Ishikawa (cell line): Measurements from ENCODE around the gene PTGS1.

ENCODE experiments used
- CEBPB ChIP-seq: IDR thresholded peaks from 2 replicates; pipeline ENCODE4 v1.6.1; 2012
- CREB1 ChIP-seq: IDR thresholded peaks from 2 replicates; pipeline ENCODE4 v1.6.1; 2012; ENCODE audit warnings: low read depth
- EGR1 ChIP-seq: IDR thresholded peaks from 2 replicates; pipeline ENCODE4 v1.6.1; 2012
- EP300 ChIP-seq: IDR thresholded peaks from 2 replicates; pipeline ENCODE4 v1.6.1; 2012; ENCODE audit warnings: borderline replicate concordance
- FOXM1 ChIP-seq: IDR thresholded peaks from 2 replicates; pipeline ENCODE4 v1.6.1; 2012; ENCODE audit warnings: low read depth, borderline replicate concordance
- NFIC ChIP-seq: IDR thresholded peaks from 2 replicates; pipeline ENCODE4 v1.6.1; 2012
- RAD21 ChIP-seq: IDR thresholded peaks from 2 replicates; pipeline ENCODE4 v1.6.1; 2012; ENCODE audit warnings: low read depth
- TAF1 ChIP-seq: IDR thresholded peaks from 2 replicates; pipeline ENCODE4 v1.6.1; 2012; ENCODE audit warnings: low read depth, mild to moderate bottlenecking
- TCF12 ChIP-seq: IDR thresholded peaks from 2 replicates; pipeline ENCODE4 v1.6.1; 2012; ENCODE audit warnings: low read depth
- TEAD4 ChIP-seq: IDR thresholded peaks from 2 replicates; pipeline ENCODE4 v1.6.1; 2012
- YY1 ChIP-seq: IDR thresholded peaks from 2 replicates; pipeline ENCODE4 v1.6.1; 2012; ENCODE audit warnings: low read depth
- ZBTB7A ChIP-seq: IDR thresholded peaks from 2 replicates; pipeline ENCODE4 v1.6.1; 2012; ENCODE audit warnings: low read depth
- TF ChIP-seq, protein P1 (sequence below): IDR thresholded peaks from 2 replicates; pipeline ENCODE4 v1.6.1; 2012
- TF ChIP-seq, protein P2 (sequence below): IDR thresholded peaks from 2 replicates; pipeline ENCODE4 v1.6.1; 2012; ENCODE audit warnings: low read depth, mild to moderate bottlenecking
- TF ChIP-seq, protein P3 (sequence below): IDR thresholded peaks from 2 replicates; pipeline ENCODE4 v1.6.1; 2012

PTGS1 gene

DNA sequence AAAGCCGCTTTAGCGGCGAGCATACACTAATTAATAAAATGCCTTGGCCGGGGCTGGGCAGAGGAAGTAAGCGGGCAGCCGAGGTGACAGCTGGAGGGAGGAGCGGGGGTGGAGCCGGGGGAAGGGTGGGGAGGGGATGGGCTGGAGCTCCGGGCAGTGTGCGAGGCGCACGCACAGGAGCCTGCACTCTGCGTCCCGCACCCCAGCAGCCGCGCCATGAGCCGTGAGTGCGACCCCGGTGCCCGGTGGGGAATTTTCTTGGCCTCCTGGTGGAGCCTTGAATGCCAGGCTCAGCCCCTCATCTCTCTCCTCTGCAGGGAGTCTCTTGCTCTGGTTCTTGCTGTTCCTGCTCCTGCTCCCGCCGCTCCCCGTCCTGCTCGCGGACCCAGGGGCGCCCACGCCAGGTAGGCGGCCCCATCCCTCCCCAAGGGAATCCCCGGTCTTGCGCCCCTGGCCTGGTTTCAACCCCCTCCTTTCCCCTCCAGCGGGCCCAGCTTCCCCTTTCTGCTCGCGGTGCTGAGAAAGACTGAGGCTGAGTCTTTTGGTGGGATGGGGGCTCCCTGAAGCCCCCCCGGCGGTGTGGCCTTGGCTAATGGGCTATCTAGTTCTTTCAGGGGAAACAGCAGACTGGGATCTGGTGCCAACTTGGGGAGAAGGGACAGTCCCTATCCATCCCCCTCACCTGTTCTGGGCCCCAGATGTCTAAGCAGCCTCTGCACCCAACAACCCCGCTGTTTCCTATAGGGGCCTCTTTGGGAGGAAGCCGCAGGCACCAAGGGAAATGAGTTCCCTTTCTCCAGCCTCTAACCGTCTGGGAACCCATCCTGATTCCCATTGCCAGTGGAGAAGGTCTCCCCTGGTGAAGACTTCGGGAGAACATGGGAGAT, at the start of gene PTGS1:
Gene PTGS1 (plus strand): TSS at position 156 of the 887 bp plus-strand sequence. CDS start 61 bp downstream, at position 217.
- TF ChIP-seq, protein P1, sequence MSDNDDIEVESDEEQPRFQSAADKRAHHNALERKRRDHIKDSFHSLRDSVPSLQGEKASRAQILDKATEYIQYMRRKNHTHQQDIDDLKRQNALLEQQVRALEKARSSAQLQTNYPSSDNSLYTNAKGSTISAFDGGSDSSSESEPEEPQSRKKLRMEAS, result peak; percentile 8; the same call in 1 of the 2 replicates
- no peak for TF ChIP-seq CEBPB

DNA sequence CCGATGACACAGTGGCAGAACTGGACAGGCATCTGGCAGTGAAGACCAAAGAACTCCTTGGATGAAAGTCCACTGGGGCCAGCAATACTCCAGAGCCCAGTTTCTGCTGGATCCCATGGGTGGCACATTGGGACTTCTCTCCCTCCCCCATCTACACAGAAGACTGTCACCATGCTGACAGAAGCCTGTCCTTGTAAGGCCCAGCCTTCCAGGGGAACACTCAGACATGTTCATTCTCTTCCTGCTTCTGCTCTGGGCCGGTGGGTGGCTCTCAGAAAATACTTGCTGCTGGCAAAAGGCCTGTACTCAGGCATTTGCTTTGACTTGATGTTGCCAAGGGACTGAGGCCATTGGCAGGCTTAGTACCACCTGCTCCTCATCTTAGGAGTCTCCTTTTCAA, 48.3 kb upstream of the PTGS1 start:
- no peak for TF ChIP-seq EP300
- TF ChIP-seq, protein P1, result no peak
- TF ChIP-seq FOXM1, result no peak
- TF ChIP-seq EGR1, result no peak
- TF ChIP-seq YY1, result no peak
- TF ChIP-seq, protein P2, sequence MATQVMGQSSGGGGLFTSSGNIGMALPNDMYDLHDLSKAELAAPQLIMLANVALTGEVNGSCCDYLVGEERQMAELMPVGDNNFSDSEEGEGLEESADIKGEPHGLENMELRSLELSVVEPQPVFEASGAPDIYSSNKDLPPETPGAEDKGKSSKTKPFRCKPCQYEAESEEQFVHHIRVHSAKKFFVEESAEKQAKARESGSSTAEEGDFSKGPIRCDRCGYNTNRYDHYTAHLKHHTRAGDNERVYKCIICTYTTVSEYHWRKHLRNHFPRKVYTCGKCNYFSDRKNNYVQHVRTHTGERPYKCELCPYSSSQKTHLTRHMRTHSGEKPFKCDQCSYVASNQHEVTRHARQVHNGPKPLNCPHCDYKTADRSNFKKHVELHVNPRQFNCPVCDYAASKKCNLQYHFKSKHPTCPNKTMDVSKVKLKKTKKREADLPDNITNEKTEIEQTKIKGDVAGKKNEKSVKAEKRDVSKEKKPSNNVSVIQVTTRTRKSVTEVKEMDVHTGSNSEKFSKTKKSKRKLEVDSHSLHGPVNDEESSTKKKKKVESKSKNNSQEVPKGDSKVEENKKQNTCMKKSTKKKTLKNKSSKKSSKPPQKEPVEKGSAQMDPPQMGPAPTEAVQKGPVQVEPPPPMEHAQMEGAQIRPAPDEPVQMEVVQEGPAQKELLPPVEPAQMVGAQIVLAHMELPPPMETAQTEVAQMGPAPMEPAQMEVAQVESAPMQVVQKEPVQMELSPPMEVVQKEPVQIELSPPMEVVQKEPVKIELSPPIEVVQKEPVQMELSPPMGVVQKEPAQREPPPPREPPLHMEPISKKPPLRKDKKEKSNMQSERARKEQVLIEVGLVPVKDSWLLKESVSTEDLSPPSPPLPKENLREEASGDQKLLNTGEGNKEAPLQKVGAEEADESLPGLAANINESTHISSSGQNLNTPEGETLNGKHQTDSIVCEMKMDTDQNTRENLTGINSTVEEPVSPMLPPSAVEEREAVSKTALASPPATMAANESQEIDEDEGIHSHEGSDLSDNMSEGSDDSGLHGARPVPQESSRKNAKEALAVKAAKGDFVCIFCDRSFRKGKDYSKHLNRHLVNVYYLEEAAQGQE, result no peak
- no peak for TF ChIP-seq TCF12
- no peak for TF ChIP-seq TEAD4
- no peak for TF ChIP-seq NFIC
- no peak for TF ChIP-seq RAD21
- no peak for TF ChIP-seq CREB1
- TF ChIP-seq, protein P3, sequence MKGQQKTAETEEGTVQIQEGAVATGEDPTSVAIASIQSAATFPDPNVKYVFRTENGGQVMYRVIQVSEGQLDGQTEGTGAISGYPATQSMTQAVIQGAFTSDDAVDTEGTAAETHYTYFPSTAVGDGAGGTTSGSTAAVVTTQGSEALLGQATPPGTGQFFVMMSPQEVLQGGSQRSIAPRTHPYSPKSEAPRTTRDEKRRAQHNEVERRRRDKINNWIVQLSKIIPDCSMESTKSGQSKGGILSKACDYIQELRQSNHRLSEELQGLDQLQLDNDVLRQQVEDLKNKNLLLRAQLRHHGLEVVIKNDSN, result no peak
- no peak for TF ChIP-seq CEBPB
- no peak for TF ChIP-seq ZBTB7A
- no peak for TF ChIP-seq TAF1

- TF ChIP-seq TEAD4 (no peak), TAF1 (no peak), EGR1 (no peak), CREB1 (no peak), NFIC (no peak), ZBTB7A (no peak)
- TF ChIP-seq, protein P1, result no peak
Measured at GRCh38 chr9:122325124-122325523, 45.7 kb upstream of the PTGS1 start.

DNA sequence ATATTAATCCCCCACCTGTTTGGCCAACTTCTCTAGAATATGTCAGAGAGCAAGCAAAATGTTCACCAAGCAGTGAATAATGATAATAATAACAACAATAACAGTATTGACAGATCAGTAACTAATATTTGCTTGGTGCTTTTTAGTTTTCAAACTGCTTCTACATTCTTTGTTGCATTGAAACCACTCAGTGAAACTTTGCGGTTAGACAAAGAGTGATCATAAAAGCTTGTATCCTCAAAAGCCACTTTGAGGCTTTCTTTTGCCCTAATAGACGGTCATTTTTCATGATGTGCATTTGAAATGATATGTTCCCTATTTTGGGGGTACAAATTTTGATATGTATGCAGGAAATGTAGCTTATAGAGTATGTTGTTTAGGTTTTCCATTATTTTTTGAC, 43.6 kb upstream of the PTGS1 start:
- TF ChIP-seq, protein P2, result no peak
- TF ChIP-seq EP300, result no peak
- no peak for TF ChIP-seq TEAD4
- no peak for TF ChIP-seq YY1
- TF ChIP-seq, protein P1, result no peak
- no peak for TF ChIP-seq ZBTB7A
- TF ChIP-seq TAF1, result no peak
- TF ChIP-seq EGR1, result no peak
- no peak for TF ChIP-seq CEBPB

DNA sequence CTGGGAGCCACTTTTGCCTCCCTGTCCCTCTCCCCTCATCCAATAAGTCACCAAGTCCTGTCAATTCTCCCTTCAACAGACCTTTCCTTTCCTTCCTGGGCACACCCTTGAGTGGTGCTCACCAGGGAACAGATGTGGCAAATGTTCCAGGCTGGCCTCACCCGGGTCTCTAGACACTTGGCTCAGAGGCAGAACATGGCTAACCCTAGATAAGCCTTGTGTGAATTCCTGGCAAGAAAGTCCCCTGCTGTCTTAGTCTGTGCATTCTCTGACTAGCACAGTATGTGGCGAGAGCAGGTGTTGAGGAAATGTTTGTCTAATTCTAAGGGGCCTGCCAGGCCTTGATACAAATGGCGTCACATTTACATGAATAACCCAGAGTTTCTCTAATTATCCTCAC, 41.2 kb upstream of the PTGS1 start:
- TF ChIP-seq CEBPB (no peak), NFIC (no peak), CREB1 (no peak), ZBTB7A (no peak), TCF12 (no peak), TAF1 (no peak), EGR1 (no peak), EP300 (no peak), TEAD4 (no peak)
- TF ChIP-seq, protein P2, result no peak
- TF ChIP-seq, protein P3, result no peak
